HCT116 (cell line): ENCODE measurements around the gene MARS1. TPM values are rescaled to one million over a fixed set of nuclear protein-coding genes. Genes with fewer than 3 reads are reported as not detected.

Experiments used
- ATAC-seq: fragments of 200-7000 bp; cut with Tn5 transposase; 2 replicates; pipeline ENCODE4 v1.9.1; 2020; ENCODE audit warnings: mild to moderate bottlenecking, moderate library complexity
- BruUV-seq: library from RNA; stranded (reverse); fragments of 400-500 nt; replicated peaks from 2 replicates; lab custom pipeline; 2021; lab: Mats Ljungman, UMichigan
- CTCF ChIA-PET: fragments of 300-600 bp; sonication (Branson Sonifier 250); formaldehyde crosslinking; loops from one replicate; lab custom pipeline; 2021; ENCODE audit warnings: antibody characterized with exemption; lab: Charles Lee
- POLR2A ChIA-PET: fragments of 300-600, 350-600 bp; sonication (Branson Sonifier 250); formaldehyde crosslinking; loops from one replicate; lab custom pipeline; 2021; ENCODE audit warnings: antibody characterized with exemption; lab: Charles Lee
- RAD21 ChIA-PET, 2 experiments: fragments of 300-600 bp; sonication (Branson Sonifier 250); formaldehyde crosslinking; loops; one replicate each; lab custom pipeline; 2023; ENCODE audit warnings: low total read pairs in 2 of 2; ENCODE audit not compliant: uncharacterized antibody in 2 of 2, unreplicated experiment in 2 of 2, low non-redundant PET in 1 of 2; lab: Charles Lee
- DNase-seq: peaks from one replicate; pipeline ENCODE4 v3.0.0-alpha.2; 2010; ENCODE audit warnings: low read depth, low spot score
- H2AFZ ChIP-seq: fragments of 200-600 bp; shearing (Covaris generic), sonication (generic); 2 replicates; pipeline ENCODE4 v1.6.1; 2017; ENCODE audit warnings: low read depth, mixed run types, mixed read lengths, antibody characterized with exemption, low read length; ENCODE audit not compliant: poor library complexity, severe bottlenecking
- H3K27ac ChIP-seq: 2 replicates; pipeline ENCODE4 v1.5.1; 2012; ENCODE audit warnings: low read depth, low read length
- H3K27me3 ChIP-seq: fragments of 200-600 bp; sonication (generic); 2 replicates; pipeline ENCODE4 v1.6.1; 2016; ENCODE audit warnings: mixed run types, low read length, mixed read lengths; ENCODE audit not compliant: insufficient read depth
- H3K36me3 ChIP-seq, 2 experiments: fragments of 200-500 bp in 1 of 2; fragments of 200-600 bp in 1 of 2; sonication (Bioruptor generic) in 1 of 2; sonication (generic) in 1 of 2; 2 replicates each; pipeline versions ENCODE4 v1.5.1 to v1.6.1; 2014 to 2016; ENCODE audit warnings: low read length in 2 of 2, inconsistent platforms in 1 of 2, mixed read lengths in 1 of 2, mixed run types in 1 of 2; ENCODE audit not compliant: insufficient read depth in 2 of 2, control insufficient read depth in 1 of 2
- H3K4me1 ChIP-seq, 2 experiments: fragments of 200-600 bp in 1 of 2; sonication (generic) in 1 of 2; 2 replicates each; pipeline versions ENCODE4 v1.5.1 to v1.6.1; 2012 to 2017; ENCODE audit warnings: low read length in 2 of 2, inconsistent platforms in 1 of 2, mild to moderate bottlenecking in 1 of 2, mixed read lengths in 1 of 2, mixed run types in 1 of 2, moderate library complexity in 1 of 2; ENCODE audit not compliant: insufficient read depth in 2 of 2, control insufficient read depth in 1 of 2
- H3K4me2 ChIP-seq: fragments of 200-600 bp; sonication (generic); 2 replicates; pipeline ENCODE4 v1.6.1; 2017; ENCODE audit warnings: mixed run types, low read length, mixed read lengths
- H3K4me3 ChIP-seq, 2 experiments: fragments of 200-600 bp in 1 of 2; sonication (generic) in 1 of 2; replicated peaks in 1 of 2; 2 replicates each; pipeline ENCODE4 v1.5.1; 2011 to 2016; ENCODE audit warnings: low read length in 2 of 2, control low read depth in 1 of 2, low read depth in 1 of 2, mild to moderate bottlenecking in 1 of 2, mixed read lengths in 1 of 2, mixed run types in 1 of 2
- H3K79me2 ChIP-seq: fragments of 200-600 bp; sonication (generic); 2 replicates; pipeline ENCODE4 v1.6.1; 2017; ENCODE audit warnings: mild to moderate bottlenecking, mixed run types, low read length, moderate library complexity, mixed read lengths; ENCODE audit not compliant: insufficient read depth
- H3K9ac ChIP-seq: fragments of 200-600 bp; sonication (generic); 2 replicates; pipeline ENCODE4 v1.6.1; 2016; ENCODE audit warnings: low read length, mixed read lengths
- H3K9me2 ChIP-seq: fragments of 200-600 bp; sonication (generic), shearing (Covaris generic); 2 replicates; pipeline ENCODE4 v1.6.1; 2017; ENCODE audit warnings: mixed run types, mild to moderate bottlenecking, moderate library complexity; ENCODE audit not compliant: insufficient read depth
- H3K9me3 ChIP-seq, 2 experiments: fragments of 200-500 bp in 1 of 2; fragments of 200-600 bp in 1 of 2; sonication (Bioruptor generic) in 1 of 2; sonication (generic) in 1 of 2; 2 replicates each; pipeline ENCODE4 v1.6.1; 2014 to 2017; ENCODE audit warnings: low read length in 2 of 2, mixed read lengths in 2 of 2, inconsistent platforms in 1 of 2, low read depth in 1 of 2, mild to moderate bottlenecking in 1 of 2, mixed run types in 1 of 2, moderate library complexity in 1 of 2; ENCODE audit not compliant: control insufficient read depth in 1 of 2, insufficient read depth in 1 of 2
- H4K20me1 ChIP-seq: fragments of 200-600 bp; sonication (generic), shearing (Covaris generic); 2 replicates; pipeline ENCODE4 v1.6.1; 2017; ENCODE audit warnings: mixed run types, mild to moderate bottlenecking, moderate library complexity; ENCODE audit not compliant: insufficient read depth
- ATF3 ChIP-seq: IDR thresholded peaks from 2 replicates; pipeline ENCODE4 v1.6.1; 2012
- CBX3 ChIP-seq: IDR thresholded peaks from 2 replicates; pipeline ENCODE4 v1.6.1; 2012; ENCODE audit warnings: low read depth
- CEBPB ChIP-seq: IDR thresholded peaks from 2 replicates; pipeline ENCODE4 v1.6.1; 2012; ENCODE audit warnings: low read depth
- CTCF ChIP-seq, 3 experiments: fragments of 200-600 bp in 1 of 3; sonication (generic) in 1 of 3; IDR thresholded peaks in 2 of 3; conservative IDR thresholded peaks in 1 of 3; 2 replicates each; pipeline ENCODE4 v1.5.1; 2012 to 2017; ENCODE audit warnings: low read depth in 2 of 3, low read length in 2 of 3, antibody characterized with exemption in 1 of 3, borderline replicate concordance in 1 of 3, control low read depth in 1 of 3, mild to moderate bottlenecking in 1 of 3, mixed read lengths in 1 of 3, mixed run types in 1 of 3, moderate library complexity in 1 of 3; ENCODE audit not compliant: insufficient read depth in 1 of 3
- EGR1 ChIP-seq: IDR thresholded peaks from 2 replicates; pipeline ENCODE4 v1.6.1; 2012; ENCODE audit warnings: low read depth
- EZH2 ChIP-seq: fragments of 200-600 bp; sonication (generic); IDR thresholded peaks from 2 replicates; pipeline ENCODE4 v1.6.1; 2017; ENCODE audit warnings: antibody characterized with exemption, mixed run types
- EZH2phosphoT487 ChIP-seq: fragments of 200-600 bp; IDR thresholded peaks from 2 replicates; pipeline ENCODE4 v1.6.1; 2018; ENCODE audit warnings: antibody characterized with exemption, borderline replicate concordance
- FOSL1 ChIP-seq: IDR thresholded peaks from 2 replicates; pipeline ENCODE4 v1.6.1; 2012; ENCODE audit warnings: low read depth
- JUND ChIP-seq: IDR thresholded peaks from 2 replicates; pipeline ENCODE4 v1.6.1; 2012
- POLR2AphosphoS5 ChIP-seq: IDR thresholded peaks from 2 replicates; pipeline ENCODE4 v1.6.1; 2011; ENCODE audit warnings: mild to moderate bottlenecking, low read depth, low read length, moderate library complexity
- SIN3A ChIP-seq: IDR thresholded peaks from 2 replicates; pipeline ENCODE4 v1.6.1; 2012; ENCODE audit warnings: low read depth
- SRF ChIP-seq: IDR thresholded peaks from 2 replicates; pipeline ENCODE4 v1.6.1; 2012; ENCODE audit warnings: low read depth
- TCF7L2 ChIP-seq: IDR thresholded peaks from 2 replicates; pipeline ENCODE4 v1.7.0; 2011; ENCODE audit warnings: borderline replicate concordance, inconsistent platforms; ENCODE audit not compliant: insufficient read depth, insufficient read length; ENCODE audit errors: extremely low read depth
- ZNF274 ChIP-seq: fragments of 200-500 bp; sonication (Bioruptor generic); IDR thresholded peaks from 2 replicates; pipeline ENCODE4 v1.6.1; 2014; ENCODE audit warnings: mild to moderate bottlenecking, low read depth, low read length, inconsistent platforms
- intact Hi-C: fragments of 100-400 bp; cut with micrococcal nuclease; formaldehyde crosslinking; loops from 2 replicates; pipeline ENCODE4 v1.10.0; 2022
- total RNA-seq: library from RNA; stranded (reverse); gene quantifications from one replicate; pipeline ENCODE4 v1.2.1, GENCODE V29; 2021; ENCODE audit not compliant: unreplicated experiment
- TF ChIP-seq, protein P1 (sequence below): IDR thresholded peaks from 2 replicates; pipeline ENCODE4 v1.6.1; 2012

Gene MARS1
- total RNA-seq, 1 experiment from 2014 or later, result 344 TPM

GRCh38 chr12:57545809-57546437, 58.1 kb downstream of the MARS1 start:
- H3K4me1 ChIP-seq, result peaks cover 9 to 28% of the 10 kb centered on the region in 2 experiments
- no peaks in the 10 kb centered on the region for H3K9me2 ChIP-seq
- H3K36me3 ChIP-seq, result peaks cover 3 to 4% of the 10 kb centered on the region in 2 experiments; a peak in 2 of 4 replicates
- no peaks in the 10 kb centered on the region for H4K20me1 ChIP-seq
- no peaks in the 10 kb centered on the region for H3K9me3 ChIP-seq
- peak overlapping the region; percentile 83 for H3K9ac ChIP-seq
- peak overlapping the region; percentile 78 to 92 for H3K4me3 ChIP-seq
- TF ChIP-seq TCF7L2 (no peak), SIN3A (peak; percentile 45; the same call in 1 of the 2 replicates)
- H3K27me3 ChIP-seq, result no peaks in the 10 kb centered on the region
- ATAC-seq (no peak), DNase-seq (no peak)
- BruUV-seq, result no TSS peak
- peak overlapping the region; percentile 76 for H3K4me2 ChIP-seq
- ChIA-PET RAD21 (interaction anchor here in 1 of 2 experiments (1.0 kb wide), 1 partner anchor 37 kb away, joined by 3 read pairs; no protein-coding TSS in a partner anchor), POLR2A (interaction anchor here (1.0 to 2.5 kb wide), 4 partner anchors 13 to 44 kb away, joined by 4 to 8 read pairs (median 4); no protein-coding TSS in a partner anchor), CTCF (interaction anchor here (0.7 kb wide), 1 partner anchor 23 kb away, joined by 3 read pairs; no protein-coding TSS in a partner anchor)
- H3K27ac ChIP-seq, result peak overlapping the region; percentile 67
- no peak overlapping the region for H2AFZ ChIP-seq
- H3K79me2 ChIP-seq, result peaks cover 24% of the 10 kb centered on the region
- intact Hi-C loops, result no loop called here

DNA sequence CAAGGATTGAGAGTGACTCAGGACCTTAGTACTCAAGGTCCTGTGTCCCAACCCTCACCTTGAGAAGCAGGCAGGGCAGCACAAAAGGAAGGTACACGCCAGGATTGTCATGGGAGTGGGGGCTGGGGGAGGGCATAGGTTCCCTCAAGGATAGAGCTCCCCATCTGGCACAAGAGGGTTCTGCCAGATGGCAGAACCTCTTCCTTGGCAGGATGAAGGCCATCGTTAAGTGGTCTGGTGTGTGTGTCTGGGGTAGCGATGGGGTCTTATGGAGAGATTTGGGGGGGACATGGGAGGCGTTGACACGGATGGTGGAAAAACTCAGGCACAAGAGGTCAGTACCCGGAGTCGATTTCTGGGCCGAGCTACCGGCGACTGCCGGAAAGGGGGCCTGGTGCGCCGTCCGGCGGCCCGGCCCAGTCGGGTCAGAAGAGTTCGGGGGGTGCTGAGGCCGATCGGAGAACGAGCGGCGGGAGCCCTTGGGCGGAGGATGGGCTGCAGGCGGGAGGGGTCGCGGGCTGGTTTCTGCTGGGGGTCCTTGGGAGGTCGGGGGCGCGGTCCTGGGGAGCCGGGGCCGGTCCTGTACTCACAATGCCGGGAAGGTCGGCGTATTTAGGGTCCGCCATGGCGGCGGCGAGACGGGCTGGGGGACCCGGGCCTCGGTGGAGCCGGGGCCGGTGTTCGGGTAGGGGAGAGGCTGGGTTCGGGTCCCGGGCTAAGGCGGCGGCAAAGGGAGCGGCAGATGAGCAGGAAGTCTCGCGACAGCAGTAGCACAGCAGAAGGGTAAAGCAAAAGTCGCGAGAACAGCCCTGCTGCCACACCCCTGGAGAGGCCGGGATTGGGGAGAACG, 58.8 kb downstream of the MARS1 start, which contains the start of gene DCTN2:
DCTN2 (minus strand) TSS at position 755 of the 850 bp plus-strand sequence; CDS start at position 626, 129 bp downstream.
- POLR2A ChIA-PET, result interaction anchor here (1.0 to 2.5 kb wide), 4 partner anchors 14 to 44 kb away, joined by 4 to 8 read pairs (median 4); no protein-coding TSS in a partner anchor
- Histone ChIP-seq H3K27me3 (no peaks in the 10 kb centered on the region), H3K9me3 (no peaks in the 10 kb centered on the region), H3K9me2 (no peaks in the 10 kb centered on the region), H4K20me1 (no peaks in the 10 kb centered on the region), H2AFZ (peak within 1 kb of the TSS; percentile 100), H3K27ac (peak within 1 kb of the TSS; percentile 67), H3K4me2 (peak within 1 kb of the TSS; percentile 76), H3K36me3 (peaks cover under 1 to 3% of the 10 kb centered on the region in 2 experiments; a peak in 2 of 4 replicates), H3K4me3 (peak within 1 kb of the TSS; percentile 78 to 92), H3K9ac (peak within 1 kb of the TSS; percentile 83), H3K79me2 (peaks cover 24% of the 10 kb centered on the region), H3K4me1 (peaks cover 9 to 28% of the 10 kb centered on the region in 2 experiments)
- peak; percentile 92 for ATAC-seq
- BruUV-seq, result no TSS peak
- peak; percentile 92 for DNase-seq
- CTCF ChIA-PET, result interaction anchor here (0.6 to 1.0 kb wide), 4 partner anchors 23 to 427 kb away, joined by 3 to 7 read pairs (median 4); no protein-coding TSS in a partner anchor
- intact Hi-C loops, result no loop called here
- RAD21 ChIA-PET, result interaction anchor here in 1 of 2 experiments (1.0 kb wide), 1 partner anchor 36 kb away, joined by 3 read pairs; no protein-coding TSS in a partner anchor
- TF ChIP-seq CTCF (IDR thresholded peaks at IDR 0.05 in 2 of 3, conservative IDR thresholded peaks at IDR 0.05 in 1 of 3; ENCODE audit: borderline replicate concordance in 1 of 3, insufficient read depth in 1 of 3, low read depth in 2 of 3, low read length in 2 of 3) (peak in 2 of 3 experiments; percentile 5 to 18; a peak in 2 of 6 replicates), FOSL1 (no peak), POLR2AphosphoS5 (peak; percentile 66), EZH2phosphoT487 (no peak), CEBPB (no peak), JUND (no peak), EZH2 (no peak), SRF (peak; percentile 82; the same call in 1 of the 2 replicates), CBX3 (no peak), SIN3A (peak; percentile 26; the same call in 1 of the 2 replicates), ATF3 (no peak), ZNF274 (no peak), EGR1 (no peak)
- TF ChIP-seq, protein P1, sequence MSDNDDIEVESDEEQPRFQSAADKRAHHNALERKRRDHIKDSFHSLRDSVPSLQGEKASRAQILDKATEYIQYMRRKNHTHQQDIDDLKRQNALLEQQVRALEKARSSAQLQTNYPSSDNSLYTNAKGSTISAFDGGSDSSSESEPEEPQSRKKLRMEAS, result no peak
